Type B pancreatic cell (in vitro differentiated cells): ENCODE measurements around the gene STK35. TPM values are rescaled to one million over a fixed set of nuclear protein-coding genes. Genes with fewer than 3 reads are reported as not detected.

Experiments used
- DNase-seq: peaks from one replicate; pipeline ENCODE4 v3.0.0; 2021; ENCODE audit warnings: mixed read lengths; ENCODE audit not compliant: unreplicated experiment; ENCODE audit errors: extremely low spot score
- H3K27ac Mint-ChIP-seq: 2 replicates; pipeline ENCODE4 v1.8.0; 2021; ENCODE audit warnings: mild to moderate bottlenecking, mixed read lengths
- H3K27me3 Mint-ChIP-seq: 2 replicates; pipeline ENCODE4 v1.8.0; 2021; ENCODE audit warnings: mixed read lengths
- H3K36me3 Mint-ChIP-seq: 2 replicates; pipeline ENCODE4 v1.8.0; 2021; ENCODE audit warnings: mixed read lengths
- H3K4me1 Mint-ChIP-seq: one replicate; pipeline ENCODE4 v1.8.0; 2021; ENCODE audit warnings: mixed read lengths; ENCODE audit not compliant: unreplicated experiment
- H3K4me3 Mint-ChIP-seq: 2 replicates; pipeline ENCODE4 v1.8.0; 2021; ENCODE audit warnings: mild to moderate bottlenecking, mixed read lengths
- H3K9me3 Mint-ChIP-seq: 2 replicates; pipeline ENCODE4 v1.8.0; 2021; ENCODE audit warnings: mixed read lengths
- CTCF ChIP-seq: fragments of 200-600 bp; sonication (generic); conservative IDR thresholded peaks from 2 replicates; pipeline ENCODE4 v1.5.0; 2021; ENCODE audit warnings: antibody characterized with exemption, mild to moderate bottlenecking
- total RNA-seq: library from RNA; stranded (reverse); gene quantifications from 2 replicates; pipeline ENCODE4 v1.2.1, GENCODE V29; 2021; ENCODE audit warnings: low replicate concordance

STK35 gene
- total RNA-seq, 1 donor from 2014 or later, result 28.3 TPM

GRCh38 chr20:2162823-2163166, 61.2 kb downstream of the STK35 start:
- H3K36me3 Mint-ChIP-seq, result no peaks in the 10 kb centered on the region
- DNase-seq, result no peak
- no peaks in the 10 kb centered on the region for H3K4me1 Mint-ChIP-seq
- TF ChIP-seq CTCF, result no peak
- H3K27ac Mint-ChIP-seq, result no peak overlapping the region
- H3K9me3 Mint-ChIP-seq, result no peaks in the 10 kb centered on the region
- H3K27me3 Mint-ChIP-seq, result peaks cover 11% of the 10 kb centered on the region
- H3K4me3 Mint-ChIP-seq, result no peak overlapping the region

- H3K36me3 Mint-ChIP-seq, result no peaks in the 10 kb centered on the region
- H3K4me1 Mint-ChIP-seq, result no peaks in the 10 kb centered on the region
- TF ChIP-seq CTCF, result no peak
- no peak overlapping the region for H3K4me3 Mint-ChIP-seq
- H3K27me3 Mint-ChIP-seq, result peaks cover 11% of the 10 kb centered on the region
- H3K9me3 Mint-ChIP-seq, result no peaks in the 10 kb centered on the region
- no peak overlapping the region for H3K27ac Mint-ChIP-seq
- DNase-seq, result no peak
Observed at GRCh38 chr20:2163312-2163711, 61.7 kb downstream of the STK35 start.

GRCh38 chr20:2163757-2164156, 62.1 kb downstream of the STK35 start:
- Mint-ChIP-seq H3K27me3 (peaks cover 11% of the 10 kb centered on the region), H3K9me3 (no peaks in the 10 kb centered on the region), H3K4me1 (no peaks in the 10 kb centered on the region), H3K4me3 (no peak overlapping the region), H3K27ac (no peak overlapping the region), H3K36me3 (no peaks in the 10 kb centered on the region)
- DNase-seq, result no peak
- TF ChIP-seq CTCF, result no peak

- H3K4me3 Mint-ChIP-seq, result no peak overlapping the region
- no peak for DNase-seq
- TF ChIP-seq CTCF, result no peak
- peaks cover 11% of the 10 kb centered on the region for H3K27me3 Mint-ChIP-seq
- no peak overlapping the region for H3K27ac Mint-ChIP-seq
- H3K9me3 Mint-ChIP-seq, result no peaks in the 10 kb centered on the region
- H3K36me3 Mint-ChIP-seq, result no peaks in the 10 kb centered on the region
- no peaks in the 10 kb centered on the region for H3K4me1 Mint-ChIP-seq
Observed at GRCh38 chr20:2164421-2164820, 62.8 kb downstream of the STK35 start.

- Mint-ChIP-seq H3K4me3 (no peak overlapping the region), H3K4me1 (no peaks in the 10 kb centered on the region), H3K36me3 (no peaks in the 10 kb centered on the region), H3K27me3 (peaks cover 11% of the 10 kb centered on the region), H3K27ac (no peak overlapping the region), H3K9me3 (no peaks in the 10 kb centered on the region)
- TF ChIP-seq CTCF, result no peak
- no peak for DNase-seq
Observed at GRCh38 chr20:2164966-2165365, 63.3 kb downstream of the STK35 start.

GRCh38 chr20:2165871-2166270, 64.2 kb downstream of the STK35 start:
- no peak for TF ChIP-seq CTCF
- Mint-ChIP-seq H3K36me3 (no peaks in the 10 kb centered on the region), H3K27ac (no peak overlapping the region), H3K4me1 (no peaks in the 10 kb centered on the region), H3K27me3 (peaks cover 17% of the 10 kb centered on the region), H3K9me3 (no peaks in the 10 kb centered on the region), H3K4me3 (no peak overlapping the region)
- no peak for DNase-seq
